ENCODE data around the gene EFCAB8. TPM values are rescaled to one million over a fixed set of nuclear protein-coding genes. Genes with fewer than 3 reads are reported as not detected.

The EFCAB8 gene
- total RNA-seq, 1 donor from 2014 or later = 0.96 TPM

- intact Hi-C loops (cut with micrococcal nuclease) = no loop called here
Observed at GRCh38 chr20:33004141-33004751, 145.5 kb downstream of the EFCAB8 start, which contains the start of gene SUN5. Gene SUN5, minus strand, starts transcription at chr20:33004433. Its CDS starts 93 bp downstream, at chr20:33004340.

DNA sequence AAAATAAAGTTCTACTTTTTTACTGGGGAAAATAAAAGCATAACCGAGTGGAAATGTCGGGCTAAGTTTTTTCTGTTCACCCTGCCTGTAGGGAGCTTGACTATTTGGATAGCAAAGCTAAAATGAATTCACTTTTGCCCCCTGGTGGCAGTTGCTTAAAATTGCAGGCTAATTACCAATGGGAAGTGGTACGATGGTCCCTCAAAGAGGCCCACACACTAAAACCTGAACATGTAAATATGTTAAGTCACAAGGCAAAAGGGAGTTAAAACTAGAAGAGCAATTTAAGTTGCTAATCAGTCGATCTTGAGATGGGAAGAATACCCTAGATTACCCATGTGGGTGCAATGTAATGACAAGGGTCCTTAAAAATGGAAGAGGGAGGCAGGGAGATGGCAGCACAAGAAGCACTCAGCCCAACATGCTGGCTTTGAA, 146.4 kb downstream of the EFCAB8 start:
- intact Hi-C loops (cut with micrococcal nuclease) = loop anchor here (1.0 kb wide), 4 partner anchors 38 to 215 kb away; no protein-coding TSS in a partner anchor

GRCh38 chr20:33005908-33006775, 147.4 kb downstream of the EFCAB8 start:
- intact Hi-C loops (cut with micrococcal nuclease) = loop anchor here (1.0 kb wide), 4 partner anchors 39 to 216 kb away; no protein-coding TSS in a partner anchor

- intact Hi-C loops (cut with micrococcal nuclease) = no loop called here
Observed at GRCh38 chr20:33006776-33007375, 148.2 kb downstream of the EFCAB8 start.

GRCh38 chr20:33007376-33008335, 148.9 kb downstream of the EFCAB8 start, which contains the start of gene BPIFB2:
Gene BPIFB2, plus strand, starts transcription at chr20:33007704. Its CDS starts 871 bp downstream, at chr20:33008575.
- intact Hi-C loops (cut with micrococcal nuclease) = no loop called here

GRCh38 chr20:33008336-33009213, 149.9 kb downstream of the EFCAB8 start:
- intact Hi-C loops (cut with micrococcal nuclease) = no loop called here

GRCh38 chr20:33009214-33010132, 150.8 kb downstream of the EFCAB8 start:
- intact Hi-C loops (cut with micrococcal nuclease) = no loop called here

DNA sequence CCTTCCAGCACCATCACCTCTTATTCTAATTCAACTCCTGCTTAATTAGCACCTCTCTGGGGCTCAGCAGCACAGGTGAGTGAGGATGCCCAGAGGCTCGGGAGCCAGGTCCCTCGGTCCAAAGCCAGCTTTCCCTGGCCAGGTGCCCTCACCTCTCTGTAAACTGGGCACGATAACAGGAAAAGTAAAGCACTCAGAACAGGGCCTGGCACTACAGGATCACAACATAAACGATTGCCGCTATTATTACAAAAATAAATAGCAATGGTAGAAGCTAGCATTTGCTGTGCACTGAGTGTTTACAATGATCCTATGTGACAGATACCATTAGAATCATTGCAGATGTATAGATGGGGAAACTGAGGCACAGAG, 151.4 kb downstream of the EFCAB8 start:
- intact Hi-C loops (cut with micrococcal nuclease) = no loop called here

GRCh38 chr20:33010674-33011449, 152.1 kb downstream of the EFCAB8 start:
- intact Hi-C loops (cut with micrococcal nuclease) = no loop called here

Other genes with a start within 250 kb of the EFCAB8 start
- gene C20orf203, start 185.0 kb upstream of the EFCAB8 start, total RNA-seq = 0.17 TPM in 1 of 2 replicates, not detected in the other
- 66.2 and 67.9 TPM in 2 replicates for gene COMMD7, start 115.5 kb upstream of the EFCAB8 start, total RNA-seq
- gene DNMT3B, start 96.5 kb upstream of the EFCAB8 start, total RNA-seq = 1.5 and 2.0 TPM in 2 replicates
- gene MAPRE1, start 39.0 kb upstream of the EFCAB8 start, total RNA-seq = 133 and 136 TPM in 2 replicates
- gene SUN5, start 145.5 kb downstream of the EFCAB8 start, total RNA-seq = not detected in 2 replicates
- not detected in 2 replicates for gene BPIFB2, start 148.8 kb downstream of the EFCAB8 start, total RNA-seq
- gene BPIFB6, start 172.7 kb downstream of the EFCAB8 start, total RNA-seq = not detected in 2 replicates
- not detected in 2 replicates for gene BPIFB3, start 195.0 kb downstream of the EFCAB8 start, total RNA-seq
- not detected in 2 replicates for gene BPIFB4, start 220.7 kb downstream of the EFCAB8 start, total RNA-seq